GM19043 (cell line): ENCODE results near the gene CYBB.
"Not testable (repeated sequence)": the region's sequence is repeated elsewhere in the genome, so short reads cannot be mapped to it uniquely, and the experiment has no call there.

Source experiments
- ATAC-seq: cut with Tn5 transposase; IDR thresholded peaks from one replicate; pipeline ENCODE4 v1.9.1; 2021; ENCODE audit warnings: low read depth; ENCODE audit not compliant: unreplicated experiment

The CYBB gene

GRCh38 chrX:37779857-37780256 lies at the start of gene CYBB:
Gene CYBB, plus strand, starts transcription at chrX:37780059. Its CDS starts 19 bp downstream, at chrX:37780078.
- ATAC-seq, result no peak

GRCh38 chrX:37745354-37745753 lies 34.5 kb upstream of the CYBB start:
- ATAC-seq, result peak; percentile 44

- peak; percentile 30 for ATAC-seq
Observed at GRCh38 chrX:37745835-37746217, 34.0 kb upstream of the CYBB start.

GRCh38 chrX:37746218-37746941 lies 33.5 kb upstream of the CYBB start:
- ATAC-seq, result peak; percentile 85

- no peak for ATAC-seq
Observed at GRCh38 chrX:37746951-37747350, 32.9 kb upstream of the CYBB start.

GRCh38 chrX:37752281-37752680 lies 27.6 kb upstream of the CYBB start:
- ATAC-seq, result no peak

- ATAC-seq, result no peak
Observed at GRCh38 chrX:37752936-37753335, 26.9 kb upstream of the CYBB start.

- ATAC-seq, result no peak
Observed at GRCh38 chrX:37753384-37753783, 26.5 kb upstream of the CYBB start.

GRCh38 chrX:37754516-37754915 lies 25.3 kb upstream of the CYBB start:
- ATAC-seq, result peak; percentile 13

- ATAC-seq, result peak; percentile 89
Observed at GRCh38 chrX:37755025-37755424, 24.8 kb upstream of the CYBB start.

GRCh38 chrX:37757082-37757481 lies 22.8 kb upstream of the CYBB start:
- no peak for ATAC-seq

- no peak for ATAC-seq
Observed at GRCh38 chrX:37759351-37759750, 20.5 kb upstream of the CYBB start.

GRCh38 chrX:37759878-37760418 lies 19.9 kb upstream of the CYBB start:
- no peak for ATAC-seq

- no peak for ATAC-seq
Observed at GRCh38 chrX:37763400-37763799, 16.5 kb upstream of the CYBB start.

GRCh38 chrX:37765507-37765906 lies 14.4 kb upstream of the CYBB start:
- no peak for ATAC-seq

GRCh38 chrX:37767430-37767829 lies 12.4 kb upstream of the CYBB start:
- ATAC-seq, result no peak

- ATAC-seq, result not testable (repeated sequence)
Observed at GRCh38 chrX:37768866-37769265, 11.0 kb upstream of the CYBB start.

GRCh38 chrX:37776283-37776986 lies 3.4 kb upstream of the CYBB start:
- peak; percentile 61 for ATAC-seq

GRCh38 chrX:37776987-37777325 lies 2.9 kb upstream of the CYBB start:
- no peak for ATAC-seq

GRCh38 chrX:37781081-37781480 lies 1.2 kb downstream of the CYBB start:
- no peak for ATAC-seq

- ATAC-seq, result no peak
Observed at GRCh38 chrX:37781814-37782213, 2.0 kb downstream of the CYBB start.

GRCh38 chrX:37782359-37782758 lies 2.5 kb downstream of the CYBB start:
- no peak for ATAC-seq
